Spleen (tissue), 7 donors: ENCODE results near the gene ZNF594.

ENCODE experiments used
- CTCF ChIP-seq, 11 experiments: fragments of 200-600 bp in 7 of 11; fragments of 450-650 bp in 4 of 11; sonication (generic) in 4 of 11; IDR thresholded peaks in 8 of 11; conservative IDR thresholded peaks in 3 of 11; 1 replicate in 7 of 11; 2 replicates in 4 of 11; pipeline versions ENCODE4 v1.4.0 to v1.8.0; 2016 to 2021; ENCODE audit warnings: antibody characterized with exemption in 11 of 11, inconsistent platforms in 4 of 11, mild to moderate bottlenecking in 1 of 11
- POLR2A ChIP-seq, 3 donors: fragments of 450-650 bp; IDR thresholded peaks; one replicate each; pipeline ENCODE4 v1.5.1; 2017; ENCODE audit warnings: antibody characterized with exemption in 3 of 3, mild to moderate bottlenecking in 1 of 3
- POLR2AphosphoS5 ChIP-seq, 3 donors: sonication (generic); formaldehyde crosslinking; IDR thresholded peaks; one replicate each; pipeline ENCODE4 v1.5.1; 2017; ENCODE audit warnings: antibody characterized with exemption in 3 of 3
- donor health status: DM: no; HTN: no; CAD: no; lungs with moderate emphysema.
- donor health status: DM: no; HTN: no; CAD: no.
- donor health status: DM: no; HTN: no; CAD: no.

GRCh38 chr17:5236938-5237540 is 45.4 kb upstream of the ZNF594 start:
- no peak for TF ChIP-seq POLR2A (IDR thresholded peaks at IDR 0.05)
- TF ChIP-seq CTCF (IDR thresholded peaks at IDR 0.05 in 8 of 11, conservative IDR thresholded peaks at IDR 0.05 in 3 of 11), result no peak
- TF ChIP-seq POLR2AphosphoS5 (IDR thresholded peaks at IDR 0.05), result no peak
